ENCODE data around the gene NEURL3. TPM values are rescaled to one million over a fixed set of nuclear protein-coding genes. Genes with fewer than 3 reads are reported as not detected.

Gene NEURL3
- total and polyA plus RNA-seq, 2 of the 8 experiments (the other 6 are each of a cell fraction or from before 2014, with no cell fraction given) = not detected

DNA sequence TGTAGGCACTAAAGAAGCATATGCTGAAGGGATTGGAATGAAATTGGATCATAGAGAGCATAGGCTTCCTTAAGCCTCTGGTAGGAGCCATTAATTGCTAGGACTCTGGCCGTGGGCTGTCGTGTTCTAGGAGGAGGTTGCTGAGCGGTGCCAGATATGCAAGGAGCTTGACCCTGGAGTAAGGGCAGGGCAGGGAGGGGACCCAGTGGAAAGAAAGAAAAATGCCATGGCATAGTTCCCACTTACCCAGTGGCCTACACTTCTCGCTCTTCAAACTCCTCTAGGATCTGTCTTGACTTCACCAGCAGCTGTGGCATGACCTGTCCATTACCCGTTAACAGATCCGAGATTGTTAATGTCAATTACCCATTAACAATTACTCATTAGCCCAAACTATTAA, 53.1 kb downstream of the NEURL3 start (continued):
- no peak for TF ChIP-seq TEAD4 (IDR thresholded peaks at IDR 0.05; ENCODE audit: low read depth, low read length)
- TF ChIP-seq CEBPB (IDR thresholded peaks at IDR 0.05; ENCODE audit: low read depth, low read length) = no peak
- TF ChIP-seq TCF12 (IDR thresholded peaks at IDR 0.05; ENCODE audit: low read depth, low read length) = no peak
- TF ChIP-seq SRF (IDR thresholded peaks at IDR 0.05; ENCODE audit: low read depth, low read length) = no peak
- no peak for TF ChIP-seq EZH2 (IDR thresholded peaks at IDR 0.05; ENCODE audit: low read depth, low read length, severe bottlenecking)

Measured in H1 (cell line).